ENCODE measurements around the gene ARAP1.

The ARAP1 gene

GRCh38 chr11:72762641-72763304 is 10.6 kb upstream of the ARAP1 start:
- Histone ChIP-seq H3K9me3 (ENCODE audit: control insufficient read depth in 5 of 5, low read length in 5 of 5) (no peaks in the 10 kb centered on the region), H3K9ac (ENCODE audit: low read length in 5 of 5) (no peak overlapping the region), H3K4me1 (ENCODE audit: control insufficient read depth in 5 of 5, insufficient read depth in 5 of 5, low read length in 5 of 5) (peaks cover 0 to 14% (median 0%) of the 10 kb centered on the region in 5 donors), H3K4me3 (ENCODE audit: low read depth in 1 of 5, low read length in 5 of 5) (no peak overlapping the region), H3K27me3 (ENCODE audit: control insufficient read depth in 5 of 5, insufficient read depth in 4 of 5, low read length in 5 of 5) (no peaks in the 10 kb centered on the region), H3K36me3 (ENCODE audit: control insufficient read depth in 5 of 5, insufficient read depth in 5 of 5, low read length in 5 of 5) (peaks cover 0 to 4% (median 0%) of the 10 kb centered on the region in 5 donors), H3K27ac (ENCODE audit: low read depth, low read length) (no peak overlapping the region)

- Histone ChIP-seq H3K4me3 (ENCODE audit: low read depth in 1 of 5, low read length in 5 of 5) (no peak overlapping the region), H3K36me3 (ENCODE audit: control insufficient read depth in 5 of 5, insufficient read depth in 5 of 5, low read length in 5 of 5) (peaks cover 0 to 9% (median 6%) of the 10 kb centered on the region in 5 donors), H3K9me3 (ENCODE audit: control insufficient read depth in 5 of 5, low read length in 5 of 5) (no peaks in the 10 kb centered on the region), H3K27ac (ENCODE audit: low read depth, low read length) (no peak overlapping the region), H3K27me3 (ENCODE audit: control insufficient read depth in 5 of 5, insufficient read depth in 4 of 5, low read length in 5 of 5) (no peaks in the 10 kb centered on the region), H3K9ac (ENCODE audit: low read length in 5 of 5) (no peak overlapping the region), H3K4me1 (ENCODE audit: control insufficient read depth in 5 of 5, insufficient read depth in 5 of 5, low read length in 5 of 5) (peaks cover 0 to 14% (median 0%) of the 10 kb centered on the region in 5 donors)
These were observed 8.6 kb upstream of the ARAP1 start for GRCh38 chr11:72760539-72761405.

DNA sequence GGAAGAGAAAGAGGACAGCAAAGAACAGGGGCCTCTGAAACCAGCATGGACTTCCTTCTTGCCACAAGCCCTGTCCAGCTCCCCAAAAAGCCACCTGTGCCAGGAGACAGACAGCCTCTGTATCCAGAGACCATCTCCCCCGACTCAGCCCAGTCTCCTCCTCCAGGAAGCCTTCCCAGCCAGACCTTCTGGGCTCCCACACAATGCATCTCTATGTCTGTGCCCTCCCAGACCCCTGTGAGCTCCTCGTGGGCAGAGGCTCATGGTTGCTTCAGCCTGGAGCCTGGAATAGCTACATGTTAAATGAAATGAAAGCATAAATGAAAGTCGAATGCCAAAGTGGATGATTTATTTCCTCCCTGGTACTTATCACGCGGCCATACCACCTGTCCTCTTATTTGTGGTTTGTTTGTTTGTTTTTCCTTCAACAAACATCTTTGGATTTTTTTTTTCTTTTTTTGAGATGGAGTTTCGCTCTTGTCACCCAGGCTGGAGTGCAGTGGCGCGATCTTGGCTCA is 7.3 kb upstream of the ARAP1 start:
- Histone ChIP-seq H3K36me3 (ENCODE audit: control insufficient read depth in 5 of 5, insufficient read depth in 5 of 5, low read length in 5 of 5) (peaks cover 0 to 9% (median 6%) of the 10 kb centered on the region in 5 donors), H3K27me3 (ENCODE audit: control insufficient read depth in 5 of 5, insufficient read depth in 4 of 5, low read length in 5 of 5) (no peaks in the 10 kb centered on the region), H3K9ac (ENCODE audit: low read length in 5 of 5) (no peak overlapping the region), H3K4me3 (ENCODE audit: low read depth in 1 of 5, low read length in 5 of 5) (no peak overlapping the region), H3K27ac (ENCODE audit: low read depth, low read length) (no peak overlapping the region), H3K9me3 (ENCODE audit: control insufficient read depth in 5 of 5, low read length in 5 of 5) (no peaks in the 10 kb centered on the region), H3K4me1 (ENCODE audit: control insufficient read depth in 5 of 5, insufficient read depth in 5 of 5, low read length in 5 of 5) (peaks cover 0 to 14% (median 0%) of the 10 kb centered on the region in 5 donors)

DNA sequence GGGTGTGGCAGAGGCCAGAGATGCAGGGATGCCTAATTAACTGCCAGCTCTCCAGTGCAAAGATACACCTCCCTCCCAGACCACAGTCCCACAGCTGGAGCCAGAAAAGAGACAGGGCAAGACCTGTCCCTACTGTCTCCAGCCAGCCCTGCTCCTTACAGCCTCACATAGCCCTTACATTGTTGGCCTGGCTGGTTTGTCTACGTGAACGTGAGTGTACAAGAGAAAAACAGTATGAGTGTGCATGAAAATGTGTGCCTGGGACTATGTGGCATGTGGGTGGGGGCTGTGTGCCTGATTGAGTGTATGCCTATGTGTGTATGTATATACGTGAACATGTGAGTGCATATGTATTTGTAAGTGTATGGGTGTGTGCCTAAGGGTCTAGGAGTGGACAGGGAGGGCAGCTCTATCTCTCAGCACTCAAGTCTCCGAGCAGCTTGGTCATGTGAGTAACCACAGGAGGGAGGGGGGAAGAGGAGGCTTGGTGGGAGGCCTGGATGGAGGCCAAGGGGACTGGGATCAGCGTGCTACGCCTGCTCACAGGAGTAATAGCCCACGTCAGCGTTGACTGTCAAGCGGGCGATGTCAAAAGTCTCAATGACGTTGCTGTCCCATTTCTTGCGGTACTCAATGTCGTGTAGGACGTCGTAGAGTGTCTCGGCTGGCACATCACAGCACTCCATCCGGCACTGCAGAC is 6.6 kb upstream of the ARAP1 start:
- Histone ChIP-seq H3K9ac (ENCODE audit: low read length in 5 of 5) (no peak overlapping the region), H3K27ac (ENCODE audit: low read depth, low read length) (no peak overlapping the region), H3K27me3 (ENCODE audit: control insufficient read depth in 5 of 5, insufficient read depth in 4 of 5, low read length in 5 of 5) (no peaks in the 10 kb centered on the region)

GRCh38 chr11:72758304-72758689 is 6.1 kb upstream of the ARAP1 start:
- no peak overlapping the region for H3K9ac ChIP-seq (ENCODE audit: low read length in 5 of 5)
- no peak overlapping the region for H3K4me3 ChIP-seq (ENCODE audit: low read depth in 1 of 5, low read length in 5 of 5)
- H3K4me1 ChIP-seq (ENCODE audit: control insufficient read depth in 5 of 5, insufficient read depth in 5 of 5, low read length in 5 of 5), result peaks cover 0 to 16% (median 2%) of the 10 kb centered on the region in 5 donors
- no peaks in the 10 kb centered on the region for H3K27me3 ChIP-seq (ENCODE audit: control insufficient read depth in 5 of 5, insufficient read depth in 4 of 5, low read length in 5 of 5)
- peaks cover 0 to 9% (median 6%) of the 10 kb centered on the region in 5 donors for H3K36me3 ChIP-seq (ENCODE audit: control insufficient read depth in 5 of 5, insufficient read depth in 5 of 5, low read length in 5 of 5)
- H3K9me3 ChIP-seq (ENCODE audit: control insufficient read depth in 5 of 5, low read length in 5 of 5), result no peaks in the 10 kb centered on the region
- H3K27ac ChIP-seq (ENCODE audit: low read depth, low read length), result no peak overlapping the region

More for the DNA sequence above, 6.6 kb upstream of the ARAP1 start:
- Histone ChIP-seq H3K4me1 (ENCODE audit: control insufficient read depth in 5 of 5, insufficient read depth in 5 of 5, low read length in 5 of 5) (peaks cover 0 to 14% (median 0%) of the 10 kb centered on the region in 5 donors), H3K9me3 (ENCODE audit: control insufficient read depth in 5 of 5, low read length in 5 of 5) (no peaks in the 10 kb centered on the region), H3K36me3 (ENCODE audit: control insufficient read depth in 5 of 5, insufficient read depth in 5 of 5, low read length in 5 of 5) (peaks cover 0 to 9% (median 6%) of the 10 kb centered on the region in 5 donors), H3K4me3 (ENCODE audit: low read depth in 1 of 5, low read length in 5 of 5) (no peak overlapping the region)

DNA sequence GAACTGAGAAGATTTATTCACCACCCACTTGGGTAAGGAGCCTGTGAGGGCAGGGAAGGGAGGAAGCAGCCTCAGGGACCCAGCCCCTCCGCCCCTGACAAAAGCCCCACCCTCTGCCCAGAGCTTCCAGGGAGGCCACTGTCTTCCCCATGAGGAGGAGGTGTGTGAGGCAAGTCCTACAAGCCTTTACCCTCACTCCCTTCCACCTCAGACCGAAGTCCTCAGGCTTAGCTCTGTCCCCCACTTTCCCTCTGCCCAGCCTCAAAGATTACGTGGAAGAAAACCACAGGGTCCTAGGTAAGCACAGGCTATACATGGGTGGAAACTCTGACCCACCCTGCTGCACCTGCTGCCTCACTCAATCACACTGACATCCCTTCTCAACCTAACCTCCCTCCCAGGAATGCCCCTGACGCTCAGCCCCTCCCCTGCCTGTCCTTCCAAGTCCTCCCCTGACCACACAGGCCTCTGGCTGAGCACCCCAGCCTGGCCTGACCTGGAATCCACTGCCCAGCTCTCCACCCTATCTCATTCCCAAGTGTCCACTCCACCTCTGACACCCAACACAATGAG is 3.6 kb upstream of the ARAP1 start:
- no peaks in the 10 kb centered on the region for H3K27me3 ChIP-seq (ENCODE audit: control insufficient read depth in 5 of 5, insufficient read depth in 4 of 5, low read length in 5 of 5)
- H3K36me3 ChIP-seq (ENCODE audit: control insufficient read depth in 5 of 5, insufficient read depth in 5 of 5, low read length in 5 of 5), result peaks cover 0 to 9% (median 6%) of the 10 kb centered on the region in 5 donors
- no peak overlapping the region for H3K4me3 ChIP-seq (ENCODE audit: low read depth in 1 of 5, low read length in 5 of 5)
- no peaks in the 10 kb centered on the region for H3K9me3 ChIP-seq (ENCODE audit: control insufficient read depth in 5 of 5, low read length in 5 of 5)
- H3K9ac ChIP-seq (ENCODE audit: low read length in 5 of 5), result no peak overlapping the region
- H3K27ac ChIP-seq (ENCODE audit: low read depth, low read length), result no peak overlapping the region
- peaks cover 3 to 38% (median 23%) of the 10 kb centered on the region in 5 donors for H3K4me1 ChIP-seq (ENCODE audit: control insufficient read depth in 5 of 5, insufficient read depth in 5 of 5, low read length in 5 of 5)

GRCh38 chr11:72754544-72755155 is 2.4 kb upstream of the ARAP1 start:
- Histone ChIP-seq H3K36me3 (ENCODE audit: control insufficient read depth in 5 of 5, insufficient read depth in 5 of 5, low read length in 5 of 5) (peaks cover 0 to 9% (median 6%) of the 10 kb centered on the region in 5 donors), H3K9me3 (ENCODE audit: control insufficient read depth in 5 of 5, low read length in 5 of 5) (no peaks in the 10 kb centered on the region), H3K27me3 (ENCODE audit: control insufficient read depth in 5 of 5, insufficient read depth in 4 of 5, low read length in 5 of 5) (no peaks in the 10 kb centered on the region), H3K4me3 (ENCODE audit: low read depth in 1 of 5, low read length in 5 of 5) (no peak overlapping the region), H3K4me1 (ENCODE audit: control insufficient read depth in 5 of 5, insufficient read depth in 5 of 5, low read length in 5 of 5) (peaks cover 3 to 47% (median 28%) of the 10 kb centered on the region in 5 donors), H3K9ac (ENCODE audit: low read length in 5 of 5) (no peak overlapping the region), H3K27ac (ENCODE audit: low read depth, low read length) (no peak overlapping the region)

DNA sequence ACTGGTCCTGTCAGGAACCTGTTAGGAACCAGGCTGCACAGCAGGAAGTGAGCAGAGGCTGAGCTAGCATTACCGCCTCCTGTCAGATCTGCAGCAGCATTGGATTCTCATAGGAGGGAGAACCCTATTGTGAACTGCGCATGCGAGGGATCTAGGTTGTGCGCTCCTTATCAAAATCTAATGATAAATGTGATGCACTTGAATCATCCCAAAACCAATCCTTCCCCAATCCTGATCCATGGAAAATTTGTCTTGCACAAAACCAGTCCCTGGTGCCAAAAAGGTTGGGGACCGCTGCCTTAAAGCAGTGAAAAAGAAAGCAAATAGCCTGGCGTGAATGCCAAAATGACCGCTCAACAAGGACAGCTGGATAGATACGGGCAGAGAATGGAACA is 1.9 kb upstream of the ARAP1 start:
- H3K36me3 ChIP-seq (ENCODE audit: control insufficient read depth in 5 of 5, insufficient read depth in 5 of 5, low read length in 5 of 5), result peaks cover 0 to 9% (median 6%) of the 10 kb centered on the region in 5 donors
- H3K4me1 ChIP-seq (ENCODE audit: control insufficient read depth in 5 of 5, insufficient read depth in 5 of 5, low read length in 5 of 5), result peaks cover 3 to 43% (median 28%) of the 10 kb centered on the region in 5 donors
- H3K27me3 ChIP-seq (ENCODE audit: control insufficient read depth in 5 of 5, insufficient read depth in 4 of 5, low read length in 5 of 5), result no peaks in the 10 kb centered on the region
- no peaks in the 10 kb centered on the region for H3K9me3 ChIP-seq (ENCODE audit: control insufficient read depth in 5 of 5, low read length in 5 of 5)
- H3K27ac ChIP-seq (ENCODE audit: low read depth, low read length), result no peak overlapping the region
- H3K4me3 ChIP-seq (ENCODE audit: low read depth in 1 of 5, low read length in 5 of 5), result no peak overlapping the region
- no peak overlapping the region for H3K9ac ChIP-seq (ENCODE audit: low read length in 5 of 5)
